Heart left ventricle (tissue), 16 donors: ENCODE measurements around the gene GPLD1. TPM values are rescaled to one million over a fixed set of nuclear protein-coding genes. Genes with fewer than 3 reads are reported as not detected.
A peak's percentile ranks its signal among the peaks of the same experiment; 100 is the strongest.

ENCODE experiments used
- ATAC-seq, 4 donors: fragments of 200-7000 bp; cut with Tn5 transposase; one replicate each; pipeline ENCODE4 v1.9.1; 2020 to 2022; ENCODE audit warnings: moderate library complexity in 4 of 4, mild to moderate bottlenecking in 3 of 4, moderate number of reproducible peaks in 1 of 4
- DNase-seq, 5 donors: peaks; one replicate each; pipeline ENCODE4 v3.0.0-alpha.2; 2020
- H3K27ac ChIP-seq, 12 donors: fragments of 200-600 bp; sonication (generic) in 4 of 12; one replicate each; pipeline versions ENCODE4 v1.5.0 to v1.8.0; 2016 to 2022; ENCODE audit warnings: mild to moderate bottlenecking in 2 of 12
- H3K27me3 ChIP-seq, 9 donors: fragments of 200-600 bp; sonication (generic) in 2 of 9; one replicate each; pipeline versions ENCODE4 v1.5.1 to v1.8.0; 2016 to 2022; ENCODE audit warnings: mild to moderate bottlenecking in 3 of 9
- H3K36me3 ChIP-seq, 9 donors: fragments of 200-600 bp; sonication (generic) in 2 of 9; one replicate each; pipeline versions ENCODE4 v1.5.0 to v1.8.0; 2018 to 2022; ENCODE audit warnings: mild to moderate bottlenecking in 2 of 9
- H3K4me1 ChIP-seq, 12 donors: fragments of 200-600 bp; sonication (generic) in 4 of 12; one replicate each; pipeline versions ENCODE4 v1.5.0 to v1.8.0; 2016 to 2022; ENCODE audit warnings: mild to moderate bottlenecking in 3 of 12
- H3K4me3 ChIP-seq, 12 donors: fragments of 200-600 bp; sonication (generic) in 4 of 12; one replicate each; pipeline versions ENCODE4 v1.5.0 to v1.8.0; 2017 to 2022; ENCODE audit warnings: mild to moderate bottlenecking in 9 of 12, moderate library complexity in 4 of 12
- H3K9me3 ChIP-seq, 12 donors: fragments of 200-600 bp; sonication (generic) in 4 of 12; one replicate each; pipeline versions ENCODE4 v1.5.0 to v1.8.0; 2016 to 2022; ENCODE audit warnings: mild to moderate bottlenecking in 1 of 12
- CTCF ChIP-seq, 12 donors: fragments of 200-600 bp; sonication (generic) in 4 of 12; IDR thresholded peaks; one replicate each; pipeline versions ENCODE4 v1.5.0 to v1.8.0; 2018 to 2022; ENCODE audit warnings: antibody characterized with exemption in 12 of 12, mild to moderate bottlenecking in 5 of 12
- POLR2A ChIP-seq, 2 donors: fragments of 450-650 bp; IDR thresholded peaks; one replicate each; pipeline ENCODE4 v1.6.1; 2017; ENCODE audit warnings: antibody characterized with exemption in 2 of 2, mild to moderate bottlenecking in 2 of 2, moderate library complexity in 2 of 2
- WGBS, 4 donors: extraction: QIAGEN DNeasy Blood & Tissue Kit in 2 of 4; methylation state at CpG; one replicate each; pipeline versions ENCODE4 v1.1.5 to v1.1.7; 2013 to 2018; 5-methylcytosine and 5-hydroxymethylcytosine counted together
- intact Hi-C, 10 donors: fragments of 100-400 bp; cut with DNase I; formaldehyde crosslinking; loops; one replicate each; pipeline versions ENCODE4 v1.11.1 to v1.14.2; 2022
- polyA plus RNA-seq, 2 donors: library from polyadenylated mRNA; stranded (reverse); fragments of 200-250 nt; gene quantifications; one replicate each; pipeline ENCODE4 v1.2.3, GENCODE V29; 2013
- total RNA-seq, 9 donors: library from RNA; depleted of rRNA in 2 of 9; stranded (reverse); fragments of >200 nt in 2 of 9; fragmentation: NEBNext Ultra II Directional in 3 of 9; extraction: Animal tissue kit (Norgen Biotek cat#: 25700) in 3 of 9; gene quantifications; one replicate each; pipeline versions ENCODE4 v1.1.0 to v1.2.4, GENCODE V29; 2016 to 2023
- donor health status: ischemic (EF 13 %, LVEDD 7.1; RV severe dilation, severe dysfunction).
- donor health status: healthy with polysubstance abuse.
- donor health status: DM: no; HTN: yes; CAD: no.
- donor health status: DM: no; HTN: no; CAD: no.
- donor health status: ischemic (EF 25% LVEDD 6.9; RV normal size, moderate dysfunction).
- donor health status: ischemic (EF 25% LVEDD 5.7; RV mildly dilated, moderate dysfunction).
- donor health status: healthy.
- donor health status: DM: yes; HTN: yes; CAD: no.
- donor health status: ischemic (EF 35%, LVEDD 5.7; RV mildly dilated, moderate dysfunction).
- donor health status: nonischemic (EF 11% LVEDD 7.7; RV severe dilation, severe dysfunction).
- donor health status: DM: yes; HTN: yes; CAD: no.
- donor health status: PGD.
- donor health status: ischemic (EF 29% LVEDD 5.4; RV normal size, mild dysfunction).
- donor health status: nonischemic (EF 23%, LVEDD 6.1; RV moderate dilation, normal function).

Gene GPLD1
- total and polyA plus RNA-seq, 11 donors: 0.18 to 0.99 (median 0.81) TPM

DNA sequence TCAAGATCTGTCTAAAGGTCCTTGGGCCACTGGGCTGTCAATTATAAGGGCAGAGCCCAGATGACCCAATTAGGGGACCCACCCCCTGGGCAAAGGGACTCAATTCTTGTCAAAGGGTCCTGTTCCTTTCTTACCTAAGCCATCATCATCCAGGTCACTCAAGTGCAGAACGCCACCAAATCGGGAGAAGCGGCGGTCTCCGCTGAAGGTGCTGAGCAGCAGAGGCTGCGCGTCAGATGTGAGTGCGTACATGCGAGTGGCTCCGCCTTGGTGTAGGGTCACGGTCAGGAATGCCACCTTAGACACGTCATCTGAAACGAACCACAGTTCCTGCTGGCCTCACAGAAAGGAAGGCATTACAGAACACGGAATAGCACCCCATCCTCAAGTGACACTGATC is 52.4 kb downstream of the GPLD1 start:
- Histone ChIP-seq H3K27me3 (no peaks in the 10 kb centered on the region), H3K4me1 (no peaks in the 10 kb centered on the region), H3K27ac (no peak overlapping the region), H3K9me3 (no peaks in the 10 kb centered on the region), H3K36me3 (peaks cover 0 to 8% (median 0%) of the 10 kb centered on the region in 9 donors), H3K4me3 (no peak overlapping the region)
- no peak for ATAC-seq
- WGBS, 4 donors: 90 to 95% (median 91%) methylated on average over 14 of the region's 14 CpGs
- TF ChIP-seq CTCF (IDR thresholded peaks at IDR 0.05) (no peak), POLR2A (IDR thresholded peaks at IDR 0.05) (no peak)
- no peak for DNase-seq
- intact Hi-C loops: loop anchor here in 5 of 10 donors (10.0 kb wide), 3 partner anchors 78 to 328 kb away; no protein-coding TSS in a partner anchor

GRCh38 chr6:24432611-24433010 is 56.8 kb downstream of the GPLD1 start:
- intact Hi-C loops: loop anchor here in 6 of 10 donors (5.0 to 10.0 kb wide), 6 partner anchors 65 to 332 kb away; no protein-coding TSS in a partner anchor
- H3K27me3 ChIP-seq: no peaks in the 10 kb centered on the region
- peaks cover 0 to 20% (median 0%) of the 10 kb centered on the region in 9 donors for H3K36me3 ChIP-seq
- WGBS, 4 donors: 84 to 95% (median 92%) methylated on average over 9 of the region's 9 CpGs
- ATAC-seq: no peak
- H3K4me3 ChIP-seq: no peak overlapping the region
- H3K9me3 ChIP-seq: no peaks in the 10 kb centered on the region
- no peak overlapping the region for H3K27ac ChIP-seq
- TF ChIP-seq POLR2A (IDR thresholded peaks at IDR 0.05): no peak
- DNase-seq: no peak
- no peaks in the 10 kb centered on the region for H3K4me1 ChIP-seq

DNA sequence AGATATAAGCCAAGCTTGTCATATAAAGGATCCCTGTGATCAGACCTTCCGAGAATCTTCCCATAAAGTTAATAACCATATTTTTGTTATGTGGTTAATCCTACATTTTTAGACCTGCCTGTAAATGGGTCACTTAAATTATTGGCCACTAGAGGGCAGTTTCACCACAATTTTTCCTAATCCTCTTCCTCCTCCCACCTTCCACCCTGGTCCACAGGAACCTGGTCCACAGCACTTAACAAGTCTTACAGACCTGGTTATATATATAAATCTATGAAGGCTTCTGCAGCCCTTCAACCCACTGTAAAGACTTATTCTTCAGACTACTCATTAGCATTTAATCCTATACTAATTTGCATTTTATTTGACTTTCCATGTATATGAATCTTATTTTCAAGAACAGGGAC is 58.3 kb downstream of the GPLD1 start:
- 55 to 75% (median 65%) methylated on average over 1 of the region's 1 CpG for WGBS, 4 donors
- H3K9me3 ChIP-seq: no peaks in the 10 kb centered on the region
- peak in 2 of 4 donors; percentile 54 to 59 for ATAC-seq
- no peak overlapping the region for H3K4me3 ChIP-seq
- H3K27me3 ChIP-seq: no peaks in the 10 kb centered on the region
- H3K27ac ChIP-seq: no peak overlapping the region
- peak; percentile 56 to 78 (median 70) for TF ChIP-seq CTCF (IDR thresholded peaks at IDR 0.05)
- TF ChIP-seq POLR2A (IDR thresholded peaks at IDR 0.05): no peak
- no peaks in the 10 kb centered on the region for H3K4me1 ChIP-seq
- intact Hi-C loops: loop anchor here in 6 of 10 donors (2.0 to 10.0 kb wide), 8 partner anchors 66 to 334 kb away; no protein-coding TSS in a partner anchor
- H3K36me3 ChIP-seq: peaks cover 0 to 31% (median 13%) of the 10 kb centered on the region in 9 donors
- peak in 1 of 5 donors; percentile 18 for DNase-seq

- Histone ChIP-seq H3K36me3 (peaks cover 0 to 40% (median 19%) of the 10 kb centered on the region in 9 donors), H3K27ac (no peak overlapping the region), H3K27me3 (no peaks in the 10 kb centered on the region), H3K4me3 (no peak overlapping the region), H3K4me1 (no peaks in the 10 kb centered on the region), H3K9me3 (no peaks in the 10 kb centered on the region)
- ATAC-seq (no peak), DNase-seq (no peak)
- 77 to 83% (median 82%) methylated on average over 3 of the region's 3 CpGs for WGBS, 4 donors
- TF ChIP-seq CTCF (IDR thresholded peaks at IDR 0.05): no peak
- TF ChIP-seq POLR2A (IDR thresholded peaks at IDR 0.05): no peak
- intact Hi-C loops: loop anchor here in 6 of 10 donors (2.0 to 10.0 kb wide), 8 partner anchors 67 to 335 kb away; no protein-coding TSS in a partner anchor
These were observed 59.3 kb downstream of the GPLD1 start for GRCh38 chr6:24430086-24430485.

GRCh38 chr6:24429146-24429545 is 60.2 kb downstream of the GPLD1 start:
- Histone ChIP-seq H3K27ac (no peak overlapping the region), H3K27me3 (no peaks in the 10 kb centered on the region), H3K4me3 (no peak overlapping the region), H3K9me3 (no peaks in the 10 kb centered on the region), H3K36me3 (peaks cover 0 to 50% (median 28%) of the 10 kb centered on the region in 9 donors), H3K4me1 (no peaks in the 10 kb centered on the region)
- TF ChIP-seq POLR2A (IDR thresholded peaks at IDR 0.05): no peak
- TF ChIP-seq CTCF (IDR thresholded peaks at IDR 0.05): no peak
- WGBS, 4 donors: 84 to 89% (median 88%) methylated on average over 3 of the region's 3 CpGs
- intact Hi-C loops: loop anchor here in 4 of 10 donors (10.0 kb wide), 3 partner anchors 96 to 276 kb away; no protein-coding TSS in a partner anchor
- DNase-seq (no peak), ATAC-seq (no peak)
